ENCODE measurements around the gene RGL2. TPM values are rescaled to one million over a fixed set of nuclear protein-coding genes. Genes with fewer than 3 reads are reported as not detected.

Gene RGL2
- total RNA-seq, 4 donors from 2014 or later: 38.2 to 89.3 (median 65.3) TPM

DNA sequence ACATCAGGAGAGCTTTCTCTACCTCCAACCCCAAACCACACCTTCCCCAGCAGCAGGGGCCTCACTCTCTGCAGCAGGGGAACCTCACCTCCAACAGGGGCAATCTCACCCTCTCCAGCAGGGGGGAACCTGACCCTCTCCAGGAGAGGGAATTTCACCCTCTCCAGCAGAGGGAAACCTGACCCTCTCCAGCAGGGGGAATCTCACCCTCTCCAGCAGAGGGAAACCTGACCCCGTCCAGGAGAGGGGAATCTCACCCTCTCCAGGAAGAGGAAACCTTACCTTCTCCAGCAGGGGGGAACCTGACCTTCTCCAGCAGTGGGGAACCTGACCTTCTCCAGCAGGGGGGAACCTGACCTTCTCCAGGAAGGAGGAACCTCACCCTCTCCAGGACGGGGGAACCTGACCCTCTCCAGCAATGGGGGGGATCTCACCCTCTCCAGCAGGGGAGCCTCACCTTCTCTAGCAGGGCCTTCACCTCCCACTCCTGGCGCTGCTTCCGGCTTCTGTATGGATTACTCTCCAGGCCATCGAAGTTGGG, 18.7 kb downstream of the RGL2 start:
- no peak for TF ChIP-seq POLR2AphosphoS5 (IDR thresholded peaks at IDR 0.05)
- TF ChIP-seq CTCF (IDR thresholded peaks at IDR 0.05): peak; percentile 11 to 40 (median 17)
- no peak for TF ChIP-seq EP300 (IDR thresholded peaks at IDR 0.05)
- TF ChIP-seq POLR2A (IDR thresholded peaks at IDR 0.05; ENCODE audit: low read depth): no peak
- DNase-seq (ENCODE audit: extremely low spot score): no peak
- intact Hi-C loops (cut with DNase I): no loop called here
- H3K27me3 ChIP-seq: no peaks in the 10 kb centered on the region
- peaks cover 28 to 43% (median 39%) of the 10 kb centered on the region in 4 donors for H3K4me1 ChIP-seq
- H3K27ac ChIP-seq (replicated peaks in 1 of 4): no peak overlapping the region
- peaks cover 25 to 85% (median 76%) of the 10 kb centered on the region in 4 donors for H3K36me3 ChIP-seq
- H3K4me3 ChIP-seq: no peak overlapping the region
- 62% methylated on average over 5 of the region's 5 CpGs for WGBS
- H3K9me3 ChIP-seq: no peaks in the 10 kb centered on the region

DNA sequence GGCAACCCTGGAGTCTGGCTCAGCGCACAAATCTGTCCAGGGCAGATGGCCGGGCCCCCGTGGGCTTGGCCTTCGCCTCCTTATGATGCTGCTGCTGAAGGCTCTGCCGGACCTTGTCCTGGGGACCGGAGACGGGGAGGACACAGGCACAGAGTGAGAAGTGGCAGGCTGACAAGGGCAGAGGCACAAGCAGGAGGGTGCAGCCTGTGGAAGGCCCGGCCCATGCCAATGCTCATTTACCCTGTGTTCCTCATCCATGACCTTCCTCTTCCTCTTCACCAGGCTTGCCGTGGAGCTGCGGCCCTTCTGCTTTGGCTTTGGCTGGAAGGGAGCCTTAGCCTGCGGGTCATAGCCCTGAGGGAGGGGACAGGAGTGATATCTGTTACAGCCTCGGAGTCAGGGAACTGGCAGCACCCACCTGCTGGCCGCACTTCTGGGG, 19.5 kb downstream of the RGL2 start:
- Histone ChIP-seq H3K27ac (replicated peaks in 1 of 4) (no peak overlapping the region), H3K4me1 (peaks cover 33 to 51% (median 47%) of the 10 kb centered on the region in 4 donors), H3K4me3 (no peak overlapping the region), H3K36me3 (peaks cover 26 to 86% (median 76%) of the 10 kb centered on the region in 4 donors), H3K9me3 (no peaks in the 10 kb centered on the region), H3K27me3 (no peaks in the 10 kb centered on the region)
- intact Hi-C loops (cut with DNase I): no loop called here
- no peak for TF ChIP-seq POLR2A (IDR thresholded peaks at IDR 0.05; ENCODE audit: low read depth)
- TF ChIP-seq CTCF (IDR thresholded peaks at IDR 0.05): no peak
- TF ChIP-seq POLR2AphosphoS5 (IDR thresholded peaks at IDR 0.05): no peak
- no peak for TF ChIP-seq EP300 (IDR thresholded peaks at IDR 0.05)
- 82% methylated on average over 3 of the region's 13 CpGs for WGBS
- DNase-seq (ENCODE audit: extremely low spot score): no peak

- H3K4me1 ChIP-seq: peaks cover 38 to 56% (median 51%) of the 10 kb centered on the region in 4 donors
- peak overlapping the region in 2 of 4 donors; percentile 38 to 90 for H3K27ac ChIP-seq (replicated peaks in 1 of 4)
These were observed 19.9 kb downstream of the RGL2 start for GRCh38 chr6:33278810-33279209.

DNA sequence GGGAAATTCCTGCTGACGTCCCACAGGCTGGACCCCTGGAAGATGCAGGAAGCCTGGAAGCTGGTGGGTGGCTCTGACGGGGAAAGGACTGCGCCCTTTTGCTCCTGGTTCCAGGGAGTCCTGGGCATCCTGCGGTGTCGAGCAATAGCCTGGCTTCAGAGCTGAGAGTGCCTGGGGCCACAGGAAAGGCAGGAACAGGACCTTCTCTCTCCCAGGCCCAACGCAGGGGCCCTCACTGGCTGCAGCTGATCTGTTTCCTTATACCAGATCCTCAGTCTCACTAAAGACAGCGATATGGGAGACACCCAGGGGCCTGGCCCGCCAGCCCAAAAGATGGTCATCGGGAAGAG, 20.4 kb downstream of the RGL2 start:
- H3K9me3 ChIP-seq: no peaks in the 10 kb centered on the region
- TF ChIP-seq EP300 (IDR thresholded peaks at IDR 0.05) (no peak), CTCF (IDR thresholded peaks at IDR 0.05) (no peak), POLR2AphosphoS5 (IDR thresholded peaks at IDR 0.05) (no peak), POLR2A (IDR thresholded peaks at IDR 0.05; ENCODE audit: low read depth) (no peak)
- peak overlapping the region in 3 of 4 donors; percentile 38 to 93 (median 90) for H3K27ac ChIP-seq (replicated peaks in 1 of 4)
- peaks cover 42 to 60% (median 56%) of the 10 kb centered on the region in 4 donors for H3K4me1 ChIP-seq
- DNase-seq (ENCODE audit: extremely low spot score): no peak
- intact Hi-C loops (cut with DNase I): no loop called here
- WGBS: 84% methylated on average over 5 of the region's 9 CpGs
- H3K4me3 ChIP-seq: peak overlapping the region in 1 of 4 donors; percentile 79
- no peaks in the 10 kb centered on the region for H3K27me3 ChIP-seq
- peaks cover 24 to 85% (median 75%) of the 10 kb centered on the region in 4 donors for H3K36me3 ChIP-seq

More at GRCh38 chr6:33278810-33279209, 19.9 kb downstream of the RGL2 start:
- Histone ChIP-seq H3K4me3 (no peak overlapping the region), H3K36me3 (peaks cover 29 to 86% (median 77%) of the 10 kb centered on the region in 4 donors), H3K9me3 (no peaks in the 10 kb centered on the region), H3K27me3 (no peaks in the 10 kb centered on the region)
- WGBS: 100% methylated on average over 1 of the region's 3 CpGs
- DNase-seq (ENCODE audit: extremely low spot score): no peak
- TF ChIP-seq POLR2A (IDR thresholded peaks at IDR 0.05; ENCODE audit: low read depth) (no peak), EP300 (IDR thresholded peaks at IDR 0.05) (no peak), CTCF (IDR thresholded peaks at IDR 0.05) (no peak), POLR2AphosphoS5 (IDR thresholded peaks at IDR 0.05) (no peak)
- intact Hi-C loops (cut with DNase I): no loop called here

Data from esophagus muscularis mucosa (tissue), 4 donors.